ENCODE data around the gene MS4A1.

- no peak for TF ChIP-seq CTCF (IDR thresholded peaks at IDR 0.05)
- no peak for TF ChIP-seq POLR2A (IDR thresholded peaks at IDR 0.05)
These were observed 33.0 kb upstream of the MS4A1 start for GRCh38 chr11:60422609-60423008.
